Measurements from ENCODE around the gene RUNX1. TPM values are rescaled to one million over a fixed set of nuclear protein-coding genes. Genes with fewer than 3 reads are reported as not detected.

RUNX1 gene
- total and polyA plus RNA-seq, 10 of the 15 experiments (the other 5 are each of a cell fraction or from before 2014, with no cell fraction given) = 0.90 to 15.2 (median 4.1) TPM

- no peak for TF ChIP-seq CHD4 (IDR thresholded peaks at IDR 0.05)
These were observed 31.8 kb downstream of the RUNX1 start (continued) for GRCh38 chr21:35017256-35017655.

- H2AFZ ChIP-seq (ENCODE audit: control insufficient read depth, low read depth, low read length) = no peak overlapping the region
- no peak overlapping the region for H3K27ac ChIP-seq (ENCODE audit: control insufficient read depth, insufficient read depth)
- ChIA-PET RAD21 (ENCODE audit: unreplicated experiment) (no interaction called here), SMC1A (ENCODE audit: uncharacterized antibody, unreplicated experiment) (no interaction called here), CTCF (no interaction called here), POLR2A (no interaction called here)
- H4K20me1 ChIP-seq (ENCODE audit: control insufficient read depth, insufficient read depth) = no peaks in the 10 kb centered on the region
- in situ Hi-C loops (cut with MboI) (no loop called here), intact Hi-C loops (cut with micrococcal nuclease; ENCODE audit: unreplicated experiment) (no loop called here)
- no peaks in the 10 kb centered on the region; a peak in 1 of 4 replicates for H3K27me3 ChIP-seq (replicated peaks in 1 of 2; ENCODE audit: control insufficient read depth in 2 of 2, insufficient read depth in 2 of 2, low read length in 1 of 2)
- WGBS (ENCODE audit: insufficient coverage, insufficient replicate concordance, low lambda C conversion rate, missing lambda C conversion rate) = 90% methylated on average over 1 of the region's 1 CpG
- no peak overlapping the region for H3K9ac ChIP-seq (ENCODE audit: control insufficient read depth, insufficient read depth, low read length)
- no peak overlapping the region for H3K4me3 ChIP-seq
- no peak for TF ChIP-seq RELA (IDR thresholded peaks at IDR 0.05; ENCODE audit: borderline replicate concordance, partially characterized antibody)
- FAIRE-seq = no peak
- no peaks in the 10 kb centered on the region for H3K79me2 ChIP-seq (ENCODE audit: control insufficient read depth, insufficient read depth, low read length)
- no peak for DNase-seq (ENCODE audit: low read depth, low spot score)
- H3K4me1 ChIP-seq (ENCODE audit: control insufficient read depth, insufficient read depth, low read length) = peaks cover 11% of the 10 kb centered on the region
- H3K9me3 ChIP-seq (replicated peaks; ENCODE audit: control insufficient read depth, insufficient read depth, low read length) = no peaks in the 10 kb centered on the region
- no peak for ATAC-seq
- no TSS peak for BruUV-seq (replicated peaks)
- no peaks in the 10 kb centered on the region for H3K36me3 ChIP-seq (ENCODE audit: control insufficient read depth in 2 of 2, insufficient read depth in 2 of 2, low read length in 1 of 2)
- no peak overlapping the region for H3K4me2 ChIP-seq (ENCODE audit: control insufficient read depth, insufficient read depth)
These were observed 32.4 kb downstream of the RUNX1 start for GRCh38 chr21:35016517-35017188.

DNA sequence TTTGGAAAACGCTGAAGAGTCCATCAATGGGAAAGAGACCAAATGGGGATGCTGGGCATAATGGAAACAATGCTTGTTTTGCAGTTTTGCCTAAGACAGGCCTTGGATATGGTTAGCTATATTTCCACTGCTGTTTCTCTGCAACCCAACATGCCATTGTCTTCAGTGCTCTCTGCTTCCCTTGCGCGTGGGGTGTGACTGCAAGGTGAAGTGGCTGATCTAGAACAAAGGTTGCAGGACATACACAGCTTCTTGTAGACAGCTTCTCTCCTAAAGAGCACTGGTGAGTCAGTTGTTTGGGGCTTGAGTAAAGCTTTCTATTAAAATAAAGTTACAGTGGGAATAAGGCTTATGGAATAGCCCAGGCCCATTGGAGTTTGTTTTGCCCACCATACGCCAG, 33.0 kb downstream of the RUNX1 start:
- no peak for FAIRE-seq
- Histone ChIP-seq H4K20me1 (ENCODE audit: control insufficient read depth, insufficient read depth) (no peaks in the 10 kb centered on the region), H3K27me3 (replicated peaks in 1 of 2; ENCODE audit: control insufficient read depth in 2 of 2, insufficient read depth in 2 of 2, low read length in 1 of 2) (no peaks in the 10 kb centered on the region; a peak in 2 of 4 replicates), H3K36me3 (ENCODE audit: control insufficient read depth in 2 of 2, insufficient read depth in 2 of 2, low read length in 1 of 2) (no peaks in the 10 kb centered on the region), H3K4me3 (no peak overlapping the region), H3K9me3 (replicated peaks; ENCODE audit: control insufficient read depth, insufficient read depth, low read length) (no peaks in the 10 kb centered on the region), H3K79me2 (ENCODE audit: control insufficient read depth, insufficient read depth, low read length) (no peaks in the 10 kb centered on the region), H2AFZ (ENCODE audit: control insufficient read depth, low read depth, low read length) (no peak overlapping the region), H3K4me1 (ENCODE audit: control insufficient read depth, insufficient read depth, low read length) (peaks cover 10% of the 10 kb centered on the region), H3K27ac (ENCODE audit: control insufficient read depth, insufficient read depth) (no peak overlapping the region), H3K4me2 (ENCODE audit: control insufficient read depth, insufficient read depth) (no peak overlapping the region), H3K9ac (ENCODE audit: control insufficient read depth, insufficient read depth, low read length) (no peak overlapping the region)
- ATAC-seq = no peak
- intact Hi-C loops (cut with micrococcal nuclease; ENCODE audit: unreplicated experiment) (no loop called here), in situ Hi-C loops (cut with MboI) (no loop called here)
- RAD21 ChIA-PET (ENCODE audit: unreplicated experiment) = no interaction called here
- SMC1A ChIA-PET (ENCODE audit: uncharacterized antibody, unreplicated experiment) = no interaction called here
- POLR2A ChIA-PET = no interaction called here
- 61% methylated on average over 4 of the region's 4 CpGs for WGBS (ENCODE audit: insufficient coverage, insufficient replicate concordance, low lambda C conversion rate, missing lambda C conversion rate)
- DNase-seq (ENCODE audit: low read depth, low spot score) = no peak
- BruUV-seq (replicated peaks) = no TSS peak
- CTCF ChIA-PET = no interaction called here
- TF ChIP-seq GATAD2B (conservative IDR thresholded peaks at IDR 0.05; ENCODE audit: low read depth) (no peak), SUZ12 (IDR thresholded peaks at IDR 0.05; ENCODE audit: unreplicated experiment) (no peak), FOXK2 (IDR thresholded peaks at IDR 0.05) (no peak)
- TF ChIP-seq, protein P1, sequence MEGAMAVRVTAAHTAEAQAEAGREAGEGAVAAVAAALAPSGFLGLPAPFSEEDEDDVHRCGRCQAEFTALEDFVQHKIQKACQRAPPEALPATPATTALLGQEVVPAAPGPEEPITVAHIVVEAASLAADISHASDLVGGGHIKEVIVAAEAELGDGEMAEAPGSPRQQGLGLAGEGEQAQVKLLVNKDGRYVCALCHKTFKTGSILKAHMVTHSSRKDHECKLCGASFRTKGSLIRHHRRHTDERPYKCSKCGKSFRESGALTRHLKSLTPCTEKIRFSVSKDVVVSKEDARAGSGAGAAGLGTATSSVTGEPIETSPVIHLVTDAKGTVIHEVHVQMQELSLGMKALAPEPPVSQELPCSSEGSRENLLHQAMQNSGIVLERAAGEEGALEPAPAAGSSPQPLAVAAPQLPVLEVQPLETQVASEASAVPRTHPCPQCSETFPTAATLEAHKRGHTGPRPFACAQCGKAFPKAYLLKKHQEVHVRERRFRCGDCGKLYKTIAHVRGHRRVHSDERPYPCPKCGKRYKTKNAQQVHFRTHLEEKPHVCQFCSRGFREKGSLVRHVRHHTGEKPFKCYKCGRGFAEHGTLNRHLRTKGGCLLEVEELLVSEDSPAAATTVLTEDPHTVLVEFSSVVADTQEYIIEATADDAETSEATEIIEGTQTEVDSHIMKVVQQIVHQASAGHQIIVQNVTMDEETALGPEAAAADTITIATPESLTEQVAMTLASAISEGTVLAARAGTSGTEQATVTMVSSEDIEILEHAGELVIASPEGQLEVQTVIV (IDR thresholded peaks at IDR 0.05; ENCODE audit: borderline replicate concordance, partially characterized antibody) = no peak
- TF ChIP-seq, protein P2, sequence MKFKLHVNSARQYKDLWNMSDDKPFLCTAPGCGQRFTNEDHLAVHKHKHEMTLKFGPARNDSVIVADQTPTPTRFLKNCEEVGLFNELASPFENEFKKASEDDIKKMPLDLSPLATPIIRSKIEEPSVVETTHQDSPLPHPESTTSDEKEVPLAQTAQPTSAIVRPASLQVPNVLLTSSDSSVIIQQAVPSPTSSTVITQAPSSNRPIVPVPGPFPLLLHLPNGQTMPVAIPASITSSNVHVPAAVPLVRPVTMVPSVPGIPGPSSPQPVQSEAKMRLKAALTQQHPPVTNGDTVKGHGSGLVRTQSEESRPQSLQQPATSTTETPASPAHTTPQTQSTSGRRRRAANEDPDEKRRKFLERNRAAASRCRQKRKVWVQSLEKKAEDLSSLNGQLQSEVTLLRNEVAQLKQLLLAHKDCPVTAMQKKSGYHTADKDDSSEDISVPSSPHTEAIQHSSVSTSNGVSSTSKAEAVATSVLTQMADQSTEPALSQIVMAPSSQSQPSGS (IDR thresholded peaks at IDR 0.05; ENCODE audit: low read length) = no peak
- TF ChIP-seq, protein P3, sequence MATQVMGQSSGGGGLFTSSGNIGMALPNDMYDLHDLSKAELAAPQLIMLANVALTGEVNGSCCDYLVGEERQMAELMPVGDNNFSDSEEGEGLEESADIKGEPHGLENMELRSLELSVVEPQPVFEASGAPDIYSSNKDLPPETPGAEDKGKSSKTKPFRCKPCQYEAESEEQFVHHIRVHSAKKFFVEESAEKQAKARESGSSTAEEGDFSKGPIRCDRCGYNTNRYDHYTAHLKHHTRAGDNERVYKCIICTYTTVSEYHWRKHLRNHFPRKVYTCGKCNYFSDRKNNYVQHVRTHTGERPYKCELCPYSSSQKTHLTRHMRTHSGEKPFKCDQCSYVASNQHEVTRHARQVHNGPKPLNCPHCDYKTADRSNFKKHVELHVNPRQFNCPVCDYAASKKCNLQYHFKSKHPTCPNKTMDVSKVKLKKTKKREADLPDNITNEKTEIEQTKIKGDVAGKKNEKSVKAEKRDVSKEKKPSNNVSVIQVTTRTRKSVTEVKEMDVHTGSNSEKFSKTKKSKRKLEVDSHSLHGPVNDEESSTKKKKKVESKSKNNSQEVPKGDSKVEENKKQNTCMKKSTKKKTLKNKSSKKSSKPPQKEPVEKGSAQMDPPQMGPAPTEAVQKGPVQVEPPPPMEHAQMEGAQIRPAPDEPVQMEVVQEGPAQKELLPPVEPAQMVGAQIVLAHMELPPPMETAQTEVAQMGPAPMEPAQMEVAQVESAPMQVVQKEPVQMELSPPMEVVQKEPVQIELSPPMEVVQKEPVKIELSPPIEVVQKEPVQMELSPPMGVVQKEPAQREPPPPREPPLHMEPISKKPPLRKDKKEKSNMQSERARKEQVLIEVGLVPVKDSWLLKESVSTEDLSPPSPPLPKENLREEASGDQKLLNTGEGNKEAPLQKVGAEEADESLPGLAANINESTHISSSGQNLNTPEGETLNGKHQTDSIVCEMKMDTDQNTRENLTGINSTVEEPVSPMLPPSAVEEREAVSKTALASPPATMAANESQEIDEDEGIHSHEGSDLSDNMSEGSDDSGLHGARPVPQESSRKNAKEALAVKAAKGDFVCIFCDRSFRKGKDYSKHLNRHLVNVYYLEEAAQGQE (IDR thresholded peaks at IDR 0.05; ENCODE audit: low read depth, low read length) = no peak

Measured in GM12878 (cell line).